ES-I3 (cell line): ENCODE data around the gene XRCC6.
"Not testable (repeated sequence)": the region's sequence is repeated elsewhere in the genome, so short reads cannot be mapped to it uniquely, and the experiment has no call there.

Experiments
- H3K36me3 ChIP-seq: 2 replicates; pipeline ENCODE4 v1.6.1; 2013; ENCODE audit warnings: mild to moderate bottlenecking, low read length, control low read depth, moderate library complexity; ENCODE audit not compliant: insufficient read depth
- H3K4me1 ChIP-seq: 2 replicates; pipeline ENCODE4 v1.6.1; 2013; ENCODE audit warnings: mild to moderate bottlenecking, control low read depth, low read length; ENCODE audit not compliant: insufficient read depth
- H3K9ac ChIP-seq: 2 replicates; pipeline ENCODE4 v1.6.1; 2013; ENCODE audit warnings: low read depth, mild to moderate bottlenecking, low read length, moderate library complexity
- H3K9me3 ChIP-seq: 2 replicates; pipeline ENCODE4 v1.6.1; 2013; ENCODE audit warnings: mild to moderate bottlenecking, low read length, moderate library complexity; ENCODE audit not compliant: control insufficient read depth, insufficient read depth

Gene XRCC6

GRCh38 chr22:41674846-41675340 lies 53.8 kb downstream of the XRCC6 start:
- Histone ChIP-seq H3K4me1 (peaks cover 4% of the 10 kb centered on the region; the same call in 1 of the 2 replicates), H3K9me3 (no peaks in the 10 kb centered on the region), H3K9ac (no peak overlapping the region), H3K36me3 (peaks cover 15% of the 10 kb centered on the region)

- Histone ChIP-seq H3K4me1 (0 out of 2 replicates have a peak, but pooled peaks cover 2% of the 10 kb centered on the region), H3K36me3 (peaks cover 21% of the 10 kb centered on the region), H3K9me3 (no peaks in the 10 kb centered on the region), H3K9ac (no peak overlapping the region)
Measured at GRCh38 chr22:41676134-41676533, 55.0 kb downstream of the XRCC6 start.

- no peaks in the 10 kb centered on the region for H3K9me3 ChIP-seq
- H3K9ac ChIP-seq = peak overlapping the region; percentile 95
- H3K36me3 ChIP-seq = peaks cover 21% of the 10 kb centered on the region
- H3K4me1 ChIP-seq = peaks cover 8% of the 10 kb centered on the region; the same call in 1 of the 2 replicates
Measured at GRCh38 chr22:41681616-41682015, 60.5 kb downstream of the XRCC6 start.

GRCh38 chr22:41682033-41682807 lies 61.1 kb downstream of the XRCC6 start:
- Histone ChIP-seq H3K9ac (peak overlapping the region; percentile 95), H3K36me3 (peaks cover 21% of the 10 kb centered on the region), H3K4me1 (peaks cover 8% of the 10 kb centered on the region; the same call in 1 of the 2 replicates), H3K9me3 (no peaks in the 10 kb centered on the region)

- H3K9me3 ChIP-seq = no peaks in the 10 kb centered on the region
- H3K36me3 ChIP-seq = peaks cover 19% of the 10 kb centered on the region
- peaks cover 8% of the 10 kb centered on the region; the same call in 1 of the 2 replicates for H3K4me1 ChIP-seq
- peak overlapping the region; percentile 95; the same call in 1 of the 2 replicates for H3K9ac ChIP-seq
Measured at GRCh38 chr22:41683052-41683451, 62.0 kb downstream of the XRCC6 start.

GRCh38 chr22:41683616-41684015 lies 62.5 kb downstream of the XRCC6 start:
- Histone ChIP-seq H3K9me3 (no peaks in the 10 kb centered on the region), H3K4me1 (peaks cover 8% of the 10 kb centered on the region; the same call in 1 of the 2 replicates), H3K36me3 (peaks cover 13% of the 10 kb centered on the region), H3K9ac (no peak overlapping the region)

GRCh38 chr22:41684194-41684593 lies 63.1 kb downstream of the XRCC6 start:
- H3K9me3 ChIP-seq = no peaks in the 10 kb centered on the region
- no peak overlapping the region for H3K9ac ChIP-seq
- peaks cover 10% of the 10 kb centered on the region for H3K36me3 ChIP-seq

GRCh38 chr22:41686890-41687289 lies 65.8 kb downstream of the XRCC6 start:
- H3K9me3 ChIP-seq, H3K36me3 ChIP-seq, H3K4me1 ChIP-seq, H3K9ac ChIP-seq: not testable (repeated sequence)

More at GRCh38 chr22:41684194-41684593, 63.1 kb downstream of the XRCC6 start:
- H3K4me1 ChIP-seq = peaks cover 8% of the 10 kb centered on the region; the same call in 1 of the 2 replicates

- H3K9ac ChIP-seq = peak overlapping the region; percentile 90
- H3K4me1 ChIP-seq = peaks cover 4% of the 10 kb centered on the region; the same call in 1 of the 2 replicates
Measured at GRCh38 chr22:41687901-41688364, 66.8 kb downstream of the XRCC6 start.

GRCh38 chr22:41688365-41689211 lies 67.5 kb downstream of the XRCC6 start, which contains the start of gene SNU13:
SNU13 (minus strand) TSS chr22:41688867; CDS start chr22:41688796, 71 bp downstream.
- Histone ChIP-seq H3K36me3 (no peaks in the 10 kb centered on the region), H3K4me1 (no peaks in the 10 kb centered on the region), H3K9ac (peak within 1 kb of the TSS; percentile 90), H3K9me3 (no peaks in the 10 kb centered on the region)

More at GRCh38 chr22:41687901-41688364, 66.8 kb downstream of the XRCC6 start:
- Histone ChIP-seq H3K9me3 (no peaks in the 10 kb centered on the region), H3K36me3 (no peaks in the 10 kb centered on the region)

- Histone ChIP-seq H3K4me1 (no peaks in the 10 kb centered on the region), H3K9me3 (no peaks in the 10 kb centered on the region), H3K9ac (no peak overlapping the region), H3K36me3 (no peaks in the 10 kb centered on the region)
Measured at GRCh38 chr22:41690476-41690875, 69.4 kb downstream of the XRCC6 start.

GRCh38 chr22:41695211-41695610 lies 74.1 kb downstream of the XRCC6 start:
- Histone ChIP-seq H3K9me3 (no peaks in the 10 kb centered on the region), H3K36me3 (no peaks in the 10 kb centered on the region), H3K9ac (no peak overlapping the region), H3K4me1 (no peaks in the 10 kb centered on the region)

- Histone ChIP-seq H3K9ac (no peak overlapping the region), H3K4me1 (no peaks in the 10 kb centered on the region), H3K9me3 (no peaks in the 10 kb centered on the region), H3K36me3 (no peaks in the 10 kb centered on the region)
Measured at GRCh38 chr22:41696703-41697102, 75.6 kb downstream of the XRCC6 start.

GRCh38 chr22:41697126-41697775 lies 76.2 kb downstream of the XRCC6 start:
- H3K4me1 ChIP-seq = no peaks in the 10 kb centered on the region
- H3K9ac ChIP-seq = no peak overlapping the region
- no peaks in the 10 kb centered on the region for H3K36me3 ChIP-seq
- no peaks in the 10 kb centered on the region for H3K9me3 ChIP-seq
